AG10803 (cell line): ENCODE data around the gene DPP6.

Experiments
- DNase-seq: peaks from one replicate; pipeline ENCODE4 v3.0.0; 2010; ENCODE audit warnings: low read depth
- H3K4me3 ChIP-seq: 2 replicates; pipeline ENCODE4 v1.5.1; 2011; ENCODE audit warnings: mild to moderate bottlenecking, low read length, control low read depth
- TF ChIP-seq, protein P1 (sequence below): conservative IDR thresholded peaks from 2 replicates; pipeline ENCODE4 v1.5.1; 2011; ENCODE audit warnings: mild to moderate bottlenecking, low read length, control low read depth, inconsistent platforms

Gene DPP6

DNA sequence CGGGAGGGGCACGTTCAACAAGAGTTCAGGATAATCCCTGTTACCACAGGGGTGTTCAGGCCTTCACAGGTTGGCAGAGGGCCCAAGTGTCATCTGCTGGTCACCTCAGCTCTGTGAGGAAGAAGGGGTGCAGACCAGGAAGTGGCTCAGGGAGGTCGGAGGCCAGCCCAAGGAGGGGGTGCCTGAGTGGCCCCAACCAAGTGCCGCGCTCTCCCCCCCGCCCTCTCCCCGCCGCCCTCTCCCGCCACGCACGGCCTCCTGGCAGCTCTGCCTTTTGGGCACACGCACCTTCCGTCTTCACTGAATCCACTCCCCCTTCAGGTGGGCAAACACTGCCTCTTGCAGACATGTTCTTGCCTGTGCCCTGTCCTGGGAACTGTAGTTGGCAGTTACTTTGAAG, 705.6 kb downstream of the DPP6 start:
- TF ChIP-seq, protein P1, sequence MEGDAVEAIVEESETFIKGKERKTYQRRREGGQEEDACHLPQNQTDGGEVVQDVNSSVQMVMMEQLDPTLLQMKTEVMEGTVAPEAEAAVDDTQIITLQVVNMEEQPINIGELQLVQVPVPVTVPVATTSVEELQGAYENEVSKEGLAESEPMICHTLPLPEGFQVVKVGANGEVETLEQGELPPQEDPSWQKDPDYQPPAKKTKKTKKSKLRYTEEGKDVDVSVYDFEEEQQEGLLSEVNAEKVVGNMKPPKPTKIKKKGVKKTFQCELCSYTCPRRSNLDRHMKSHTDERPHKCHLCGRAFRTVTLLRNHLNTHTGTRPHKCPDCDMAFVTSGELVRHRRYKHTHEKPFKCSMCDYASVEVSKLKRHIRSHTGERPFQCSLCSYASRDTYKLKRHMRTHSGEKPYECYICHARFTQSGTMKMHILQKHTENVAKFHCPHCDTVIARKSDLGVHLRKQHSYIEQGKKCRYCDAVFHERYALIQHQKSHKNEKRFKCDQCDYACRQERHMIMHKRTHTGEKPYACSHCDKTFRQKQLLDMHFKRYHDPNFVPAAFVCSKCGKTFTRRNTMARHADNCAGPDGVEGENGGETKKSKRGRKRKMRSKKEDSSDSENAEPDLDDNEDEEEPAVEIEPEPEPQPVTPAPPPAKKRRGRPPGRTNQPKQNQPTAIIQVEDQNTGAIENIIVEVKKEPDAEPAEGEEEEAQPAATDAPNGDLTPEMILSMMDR: no peak
- no peak overlapping the region for H3K4me3 ChIP-seq
- no peak for DNase-seq

DNA sequence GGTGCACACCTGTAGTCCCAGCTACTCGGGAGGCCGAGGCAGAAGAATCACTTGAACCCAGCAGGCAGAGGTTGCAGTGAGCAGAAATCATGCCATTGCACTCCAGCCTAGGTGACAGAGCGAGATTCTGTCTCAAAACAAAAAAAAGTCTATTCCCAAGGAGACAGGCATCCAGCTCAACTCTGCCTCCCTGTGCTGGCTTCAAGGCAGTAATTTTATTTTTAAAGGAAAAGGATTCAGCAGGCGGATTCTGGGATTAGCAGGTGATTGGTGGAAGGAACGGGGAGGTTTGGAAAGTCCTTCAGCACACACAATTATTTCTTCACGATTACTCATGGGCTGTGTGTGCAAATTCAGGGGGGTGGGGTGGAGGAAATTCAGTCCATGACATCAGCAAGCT, 707.8 kb downstream of the DPP6 start:
- H3K4me3 ChIP-seq: no peak overlapping the region
- TF ChIP-seq, protein P1: no peak
- no peak for DNase-seq

DNA sequence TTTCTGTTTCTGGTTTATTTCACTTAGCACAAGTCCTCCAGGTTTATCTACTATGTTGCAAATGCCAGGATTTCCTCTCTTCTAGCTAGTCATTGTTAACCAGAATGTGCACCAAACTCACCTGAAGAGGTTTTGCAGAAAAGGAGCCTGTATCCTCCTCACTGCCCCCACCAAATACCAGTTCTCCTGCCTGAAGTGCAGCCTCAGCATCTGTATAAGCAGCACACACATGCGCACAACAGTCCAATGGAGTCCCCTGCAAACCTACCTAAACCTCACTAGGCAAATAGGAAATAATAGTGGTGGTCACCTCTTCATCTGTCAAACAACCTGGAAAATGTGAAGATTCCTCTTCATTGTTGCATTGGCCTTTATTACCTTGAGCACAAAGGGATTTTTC, 712.9 kb downstream of the DPP6 start:
- TF ChIP-seq, protein P1: no peak
- no peak overlapping the region for H3K4me3 ChIP-seq
- no peak for DNase-seq

DNA sequence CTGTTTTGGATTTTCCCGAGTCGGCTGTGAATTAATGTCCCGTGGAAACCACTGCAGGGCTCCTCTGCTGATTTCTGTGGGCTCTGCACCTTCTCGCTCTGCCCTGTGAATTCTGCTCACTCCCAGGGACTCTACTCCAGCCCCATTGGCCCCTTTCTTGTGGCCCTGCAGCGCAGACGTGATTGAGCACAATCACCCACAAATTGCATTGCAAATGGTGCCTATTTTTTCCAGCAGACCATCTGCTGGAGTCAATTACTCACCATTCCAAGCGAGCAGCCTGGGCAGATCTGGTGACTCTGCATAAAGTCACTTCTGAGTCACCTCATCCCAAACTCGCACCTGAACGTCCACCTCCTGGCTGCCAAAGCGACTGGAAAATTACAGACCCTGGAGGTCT, 714.9 kb downstream of the DPP6 start:
- no peak for DNase-seq
- TF ChIP-seq, protein P1: no peak
- H3K4me3 ChIP-seq: no peak overlapping the region

DNA sequence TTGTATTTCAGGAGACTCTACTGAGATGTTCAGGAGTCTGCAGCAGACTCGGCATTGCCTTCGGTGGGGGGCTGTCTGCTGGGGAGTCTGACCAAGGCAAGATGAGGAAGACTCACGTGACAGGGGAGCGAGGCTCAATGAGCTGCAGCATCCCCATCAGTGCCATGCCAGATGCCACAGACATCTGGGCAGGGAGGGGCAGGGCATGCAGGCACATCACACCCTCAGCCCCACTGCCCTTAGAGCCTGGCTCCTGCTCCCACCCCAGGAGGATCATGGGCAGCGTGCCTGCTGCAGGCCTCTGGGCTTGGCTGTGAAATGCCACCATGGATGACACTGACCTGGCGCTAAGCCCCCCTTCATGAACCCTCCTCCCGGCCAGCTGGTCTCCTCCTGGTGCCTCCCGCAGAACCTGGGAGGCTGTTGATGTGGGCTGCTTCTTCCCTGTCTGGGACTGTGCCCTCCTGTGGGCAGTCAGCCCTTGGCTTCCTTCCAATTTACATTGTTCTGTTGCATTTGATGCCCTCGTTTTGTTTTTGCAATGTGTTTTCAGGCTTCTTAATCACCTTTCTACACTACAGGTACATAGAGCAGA, 715.7 kb downstream of the DPP6 start:
- TF ChIP-seq, protein P1: no peak
- DNase-seq: no peak
- no peak overlapping the region for H3K4me3 ChIP-seq

DNA sequence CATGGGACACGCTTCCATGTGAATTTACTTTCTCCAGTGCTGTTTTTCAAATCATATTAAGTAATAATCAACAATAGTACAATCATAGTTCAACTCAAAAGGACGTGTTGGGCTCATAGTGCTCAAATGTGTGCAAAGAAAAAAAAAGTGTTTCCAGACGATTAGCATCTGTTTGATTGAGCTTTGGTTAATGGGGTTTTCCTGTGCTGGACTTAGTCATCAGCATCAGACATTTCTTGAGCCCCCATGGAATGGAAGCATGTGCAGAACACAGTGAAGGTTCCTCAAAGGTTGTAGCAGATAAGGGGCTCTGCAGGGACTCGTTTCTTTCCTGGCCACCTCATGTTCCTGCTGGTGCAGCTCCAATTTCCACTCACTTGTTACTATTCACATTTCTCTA, 716.8 kb downstream of the DPP6 start:
- TF ChIP-seq, protein P1: no peak
- no peak overlapping the region for H3K4me3 ChIP-seq
- no peak for DNase-seq

DNA sequence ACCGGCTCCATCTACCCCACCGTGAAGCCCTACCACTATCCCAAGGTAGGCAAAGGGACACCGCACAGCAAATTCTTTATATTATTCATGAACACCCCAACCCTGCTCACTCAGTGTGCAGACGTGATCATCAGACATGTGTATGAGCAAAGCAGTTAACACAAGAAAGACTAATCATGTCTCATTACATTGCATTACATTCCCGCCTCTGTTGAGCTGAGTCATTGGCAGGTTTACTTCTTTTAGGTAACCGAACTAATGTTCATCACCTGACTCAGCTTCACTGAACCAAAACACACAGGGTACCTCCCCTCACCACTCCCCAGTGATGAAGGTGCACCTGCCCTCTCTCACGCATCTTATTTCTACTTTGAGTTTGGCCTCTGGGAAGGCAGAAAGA, 717.3 kb downstream of the DPP6 start:
- TF ChIP-seq, protein P1: no peak
- no peak for DNase-seq
- no peak overlapping the region for H3K4me3 ChIP-seq
